ENCODE results near the gene UNC5A.

- TF ChIP-seq CTCF (conservative IDR thresholded peaks at IDR 0.05; ENCODE audit: low read depth, low read length) (no peak), EZH2phosphoT487 (IDR thresholded peaks at IDR 0.05; ENCODE audit: borderline replicate concordance, low read length) (no peak), EZH2 (IDR thresholded peaks at IDR 0.05; ENCODE audit: low read length, unreplicated experiment) (no peak)
Observed at GRCh38 chr5:176863041-176863764, 52.8 kb downstream of the UNC5A start.

Measured in PC-3 (cell line).